Endothelial cell of umbilical vein (primary cell): Measurements from ENCODE around the gene RANBP6. TPM values are rescaled to one million over a fixed set of nuclear protein-coding genes. Genes with fewer than 3 reads are reported as not detected.

ENCODE experiments used
- BruUV-seq: library from RNA; stranded (reverse); fragments of 400-500 nt; replicated peaks from 2 replicates; lab custom pipeline; 2021; lab: Mats Ljungman, UMichigan
- CTCF ChIA-PET: fragments of 300-600, 350-600 bp; sonication (Branson Sonifier 250); formaldehyde crosslinking; loops from one replicate; lab custom pipeline; 2021; ENCODE audit warnings: antibody characterized with exemption, inconsistent platforms; lab: Charles Lee
- POLR2A ChIA-PET: fragments of 300-600, 350-600 bp; sonication (Branson Sonifier 250); formaldehyde crosslinking; loops from one replicate; lab custom pipeline; 2021; ENCODE audit warnings: antibody characterized with exemption, inconsistent platforms; lab: Charles Lee
- DNase-seq: peaks from one replicate; pipeline ENCODE4 v3.0.0-alpha.2; 2011; ENCODE audit warnings: low read depth, low spot score
- FAIRE-seq: peaks from 2 replicates; lab custom pipeline; 2011; peaks lifted over from hg19 to GRCh38; lab: Jason Lieb, UNC
- H2AFZ ChIP-seq: 2 replicates; pipeline ENCODE4 v1.6.0; 2012; ENCODE audit warnings: low read depth, low read length, control low read depth, inconsistent platforms
- H3K27ac ChIP-seq: 2 replicates; pipeline ENCODE4 v1.5.1; 2011; ENCODE audit warnings: low read depth, mild to moderate bottlenecking, control low read depth, low read length, moderate library complexity; ENCODE audit not compliant: insufficient read depth
- H3K27me3 ChIP-seq, 2 experiments: 2 replicates each; pipeline versions ENCODE4 v1.6.0 to v1.6.1; 2011; ENCODE audit warnings: low read length in 2 of 2, mixed read lengths in 1 of 2; ENCODE audit not compliant: control insufficient read depth in 2 of 2, insufficient read depth in 2 of 2
- H3K36me3 ChIP-seq, 2 experiments: 2 replicates in 1 of 2; 3 replicates in 1 of 2; pipeline ENCODE4 v1.5.1; 2011; ENCODE audit warnings: low read length in 2 of 2, mild to moderate bottlenecking in 1 of 2, moderate library complexity in 1 of 2; ENCODE audit not compliant: control insufficient read depth in 2 of 2, insufficient read depth in 2 of 2; ENCODE audit errors: extremely low read depth in 1 of 2
- H3K4me1 ChIP-seq: 3 replicates; pipeline ENCODE4 v1.5.1; 2011; ENCODE audit warnings: mild to moderate bottlenecking, low read length; ENCODE audit not compliant: control insufficient read depth, insufficient read depth; ENCODE audit errors: extremely low read depth
- H3K4me2 ChIP-seq: 2 replicates; pipeline ENCODE4 v1.6.1; 2011; ENCODE audit warnings: low read length, control low read depth, mixed read lengths; ENCODE audit not compliant: insufficient read depth
- H3K4me3 ChIP-seq, 3 experiments: fragments of 200-600 bp in 1 of 3; sonication (generic), shearing (Covaris generic) in 1 of 3; replicated peaks in 1 of 3; 2 replicates each; pipeline ENCODE4 v1.5.1; 2011 to 2016; ENCODE audit warnings: control low read depth in 3 of 3, low read length in 3 of 3, mild to moderate bottlenecking in 2 of 3, inconsistent platforms in 1 of 3, low read depth in 1 of 3, moderate library complexity in 1 of 3; ENCODE audit not compliant: insufficient read depth in 1 of 3
- H3K79me2 ChIP-seq: 2 replicates; pipeline ENCODE4 v1.6.0; 2012; ENCODE audit warnings: low read length, inconsistent platforms; ENCODE audit not compliant: control insufficient read depth, insufficient read depth
- H3K9ac ChIP-seq: replicated peaks from 2 replicates; pipeline ENCODE3; 2011; ENCODE audit warnings: low read length, control low read depth; ENCODE audit not compliant: insufficient read depth; ENCODE audit errors: extremely low read depth
- H3K9me1 ChIP-seq: replicated peaks from 3 replicates; pipeline ENCODE4 v1.6.0; 2011; ENCODE audit warnings: mild to moderate bottlenecking, low read length; ENCODE audit not compliant: control insufficient read depth, insufficient read depth; ENCODE audit errors: extremely low read depth
- H3K9me3 ChIP-seq: replicated peaks from 2 replicates; pipeline ENCODE4 v1.5.1; 2012; ENCODE audit warnings: low read length, inconsistent platforms; ENCODE audit not compliant: control insufficient read depth, insufficient read depth
- H4K20me1 ChIP-seq: replicated peaks from 2 replicates; pipeline ENCODE3; 2011; ENCODE audit warnings: mild to moderate bottlenecking, low read length; ENCODE audit not compliant: control insufficient read depth, insufficient read depth; ENCODE audit errors: extremely low read depth
- CTCF ChIP-seq, 2 donors: IDR thresholded peaks; 1 replicate in 1 of 2; 2 replicates in 1 of 2; pipeline ENCODE4 v1.5.1; 2011; ENCODE audit warnings: low read length in 2 of 2, mild to moderate bottlenecking in 2 of 2, moderate library complexity in 2 of 2, control low read depth in 1 of 2, inconsistent platforms in 1 of 2, low read depth in 1 of 2; ENCODE audit not compliant: insufficient read depth in 1 of 2; ENCODE audit errors: extremely low read depth in 1 of 2
- EZH2 ChIP-seq: IDR thresholded peaks from 2 replicates; pipeline ENCODE4 v1.6.1; 2012; ENCODE audit warnings: borderline replicate concordance, low read depth, mild to moderate bottlenecking, moderate library complexity, low read length, inconsistent platforms; ENCODE audit not compliant: severe bottlenecking
- FOS ChIP-seq: IDR thresholded peaks from 2 replicates; pipeline ENCODE4 v1.6.1; 2011; ENCODE audit warnings: mild to moderate bottlenecking, low read length, moderate library complexity, borderline replicate concordance; ENCODE audit not compliant: insufficient read depth
- GATA2 ChIP-seq: IDR thresholded peaks from 2 replicates; pipeline ENCODE4 v1.7.0; 2011; ENCODE audit warnings: low read depth, mild to moderate bottlenecking, moderate library complexity, mixed read lengths, low read length; ENCODE audit not compliant: insufficient read length, insufficient read depth
- JUN ChIP-seq: IDR thresholded peaks from 2 replicates; pipeline ENCODE4 v1.6.1; 2011; ENCODE audit warnings: borderline replicate concordance, low read depth; ENCODE audit not compliant: insufficient read length, insufficient read depth
- MYC ChIP-seq: IDR thresholded peaks from one replicate; pipeline ENCODE4 v1.6.1; 2011; ENCODE audit warnings: mild to moderate bottlenecking, low read depth, low read length
- POLR2A ChIP-seq: IDR thresholded peaks from 2 replicates; pipeline ENCODE4 v1.6.1; 2012; ENCODE audit warnings: low read depth, mild to moderate bottlenecking, control low read depth, low read length
- POLR2AphosphoS5 ChIP-seq: IDR thresholded peaks from 2 replicates; pipeline ENCODE4 v1.6.1; 2012; ENCODE audit warnings: low read depth, mild to moderate bottlenecking, control low read depth, low read length, moderate library complexity; ENCODE audit not compliant: insufficient read depth
- dilution Hi-C: fragments of 300-500 bp; cut with MboI; formaldehyde crosslinking; loops from one replicate; pipeline ENCODE4 v1.15.0; 2019; ENCODE audit warnings: low sequenced_read_pairs; ENCODE audit not compliant: extremely low pct_ligation_motif_present
- intact Hi-C: fragments of 100-400 bp; cut with micrococcal nuclease; formaldehyde crosslinking; loops from one replicate; pipeline ENCODE4 v1.10.0; 2022
- polyA plus RNA-seq, 4 experiments: library from polyadenylated mRNA; depleted of rRNA in 3 of 4; stranded (reverse) in 3 of 4; unstranded in 1 of 4; fragments of >200 nt; gene quantifications; 2 replicates each; pipeline versions ENCODE4 v1.2.1 to v1.2.3, GENCODE V29; 2011 to 2012; ENCODE audit warnings: missing spikeins in 1 of 4
- total RNA-seq: library from RNA; stranded (reverse); gene quantifications from 2 replicates; pipeline ENCODE4 v1.2.3, GENCODE V29; 2021
- TF ChIP-seq, protein P1 (sequence below): IDR thresholded peaks from 2 replicates; pipeline ENCODE4 v1.6.1; 2011; ENCODE audit not compliant: insufficient read depth, insufficient read length

The RANBP6 gene
- total and polyA plus RNA-seq, 2 donors (not counting 3 experiments of a cell fraction or from before 2014, with no cell fraction given) = 5.3 to 20.9 TPM

DNA sequence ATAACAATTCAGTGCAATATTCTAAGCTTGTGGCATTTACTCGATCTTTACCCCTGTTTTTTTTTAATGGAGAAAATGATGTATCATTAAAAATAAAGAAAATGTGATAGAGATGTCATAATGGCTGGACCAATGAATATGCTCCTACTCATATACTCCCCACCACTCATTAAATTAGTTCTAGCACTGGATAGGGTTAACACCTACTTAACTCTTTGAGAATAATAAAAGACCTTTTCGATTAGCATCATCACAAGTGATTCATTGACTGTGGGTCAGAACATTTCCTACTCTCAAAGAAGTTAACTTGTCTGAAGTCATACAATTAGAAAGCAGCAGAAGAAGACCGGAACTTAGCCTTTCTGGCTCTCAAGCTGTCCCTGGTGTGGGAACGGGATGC is 31.6 kb upstream of the RANBP6 start:
- DNase-seq (no peak), FAIRE-seq (no peak)
- POLR2A ChIA-PET = no interaction called here
- Histone ChIP-seq H3K4me1 (no peaks in the 10 kb centered on the region), H3K27me3 (peaks cover 4 to 9% of the 10 kb centered on the region in 2 experiments), H3K79me2 (no peaks in the 10 kb centered on the region), H3K27ac (no peak overlapping the region), H3K36me3 (no peaks in the 10 kb centered on the region), H3K4me3 (no peak overlapping the region), H3K9ac (no peak overlapping the region), H2AFZ (no peak overlapping the region), H3K4me2 (no peak overlapping the region), H3K9me3 (no peaks in the 10 kb centered on the region), H3K9me1 (no peaks in the 10 kb centered on the region), H4K20me1 (no peaks in the 10 kb centered on the region)
- CTCF ChIA-PET = interaction anchor here (1.1 to 3.1 kb wide), 3 partner anchors 7 to 259 kb away, joined by 4 to 22 read pairs (median 5); no protein-coding TSS in a partner anchor
- intact Hi-C loops (no loop called here), dilution Hi-C loops (no loop called here)
- no TSS peak for BruUV-seq
- TF ChIP-seq MYC (no peak), FOS (no peak), POLR2A (no peak), CTCF (IDR thresholded peaks at IDR 0.05; ENCODE audit: extremely low read depth in 1 of 2, insufficient read depth in 1 of 2, low read depth in 1 of 2, low read length in 2 of 2) (no peak), EZH2 (no peak)

- no peak overlapping the region for H3K27ac ChIP-seq
- peaks cover 4 to 9% of the 10 kb centered on the region in 2 experiments for H3K27me3 ChIP-seq
- H3K9me1 ChIP-seq = no peaks in the 10 kb centered on the region
- H3K9me3 ChIP-seq = no peaks in the 10 kb centered on the region
- no peaks in the 10 kb centered on the region for H3K4me1 ChIP-seq
- no TSS peak for BruUV-seq
- no peak overlapping the region for H3K9ac ChIP-seq
- no peak overlapping the region for H3K4me3 ChIP-seq
- intact Hi-C loops (no loop called here), dilution Hi-C loops (no loop called here)
- ChIA-PET CTCF (interaction anchor here (1.0 to 3.1 kb wide), 5 partner anchors 9 to 246 kb away, joined by 3 to 22 read pairs (median 5); no protein-coding TSS in a partner anchor), POLR2A (no interaction called here)
- H3K79me2 ChIP-seq = no peaks in the 10 kb centered on the region
- TF ChIP-seq JUN (no peak), POLR2A (no peak), FOS (no peak), GATA2 (no peak), EZH2 (no peak), CTCF (IDR thresholded peaks at IDR 0.05; ENCODE audit: extremely low read depth in 1 of 2, insufficient read depth in 1 of 2, low read depth in 1 of 2, low read length in 2 of 2) (no peak), POLR2AphosphoS5 (no peak), MYC (no peak)
- TF ChIP-seq, protein P1, sequence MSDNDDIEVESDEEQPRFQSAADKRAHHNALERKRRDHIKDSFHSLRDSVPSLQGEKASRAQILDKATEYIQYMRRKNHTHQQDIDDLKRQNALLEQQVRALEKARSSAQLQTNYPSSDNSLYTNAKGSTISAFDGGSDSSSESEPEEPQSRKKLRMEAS = no peak
- H3K36me3 ChIP-seq = no peaks in the 10 kb centered on the region
- H4K20me1 ChIP-seq = no peaks in the 10 kb centered on the region
- H2AFZ ChIP-seq = no peak overlapping the region
- FAIRE-seq (no peak), DNase-seq (no peak)
- no peak overlapping the region for H3K4me2 ChIP-seq
Observed at GRCh38 chr9:6045364-6045763, 29.9 kb upstream of the RANBP6 start.
